ENCODE results near the gene CMTM1. TPM values are rescaled to one million over a fixed set of nuclear protein-coding genes. Genes with fewer than 3 reads are reported as not detected.

Gene CMTM1
- total RNA-seq, 2 experiments from 2014 or later = 6.4 to 11.8 TPM

Other genes with a start within 250 kb of the CMTM1 start
- gene CDH5, start 199.7 kb upstream of the CMTM1 start, total RNA-seq = not detected
- gene BEAN1, start 139.1 kb upstream of the CMTM1 start, total RNA-seq = not detected
- gene TK2, start 16.3 kb upstream of the CMTM1 start, total RNA-seq = 1 to 10 TPM; 3.8 to 6.4 TPM
- 100 to 1,000 TPM in 1 of 2 experiments, 10 to 100 TPM in 1; 93.5 to 122 TPM for gene CKLF, start 13.9 kb upstream of the CMTM1 start, total RNA-seq
- under 1 TPM in 1 of 2 experiments, not detected in 1; 0.51 TPM for gene CMTM2, start 13.0 kb downstream of the CMTM1 start, total RNA-seq
- 10 to 100 TPM; 53.7 to 59.7 TPM for gene CMTM3, start 38.3 kb downstream of the CMTM1 start, total RNA-seq
- gene CMTM4, start 130.3 kb downstream of the CMTM1 start, total RNA-seq = 1 to 10 TPM; 3.3 to 4.5 TPM
- 10 to 100 TPM; 32.3 to 35.7 TPM for gene DYNC1LI2, start 185.2 kb downstream of the CMTM1 start, total RNA-seq
- under 1 TPM in 1 of 2 experiments, not detected in 1; 0.14 TPM for gene TERB1, start 235.1 kb downstream of the CMTM1 start, total RNA-seq

Data from activated CD4-positive, alpha-beta T cell treated with anti-CD3 and anti-CD28 coated beads for 36 hours (primary cell).